Measurements from ENCODE around the gene CIROP. TPM values are rescaled to one million over a fixed set of nuclear protein-coding genes. Genes with fewer than 3 reads are reported as not detected.
A peak's percentile ranks its signal among the peaks of the same experiment; 100 is the strongest.

CIROP gene
- total and polyA plus RNA-seq, 9 of the 15 experiments (the other 6 are each of a cell fraction or from before 2014, with no cell fraction given): not detected

GRCh38 chr14:23137192-23137812 is 32.5 kb upstream of the CIROP start (continued):
- TF ChIP-seq KAT7 (CRISPR knock-in tag; IDR thresholded peaks at IDR 0.05; ENCODE audit: borderline replicate concordance): no peak
- TF ChIP-seq TEAD2 (tag; IDR thresholded peaks at IDR 0.05): no peak

GRCh38 chr14:23136566-23137133 is 31.9 kb upstream of the CIROP start:
- H3K9ac ChIP-seq (ENCODE audit: insufficient read depth in 1 of 2, low read depth in 2 of 2, low read length in 2 of 2): peak overlapping the region in 1 of 2 experiments; percentile 78; a peak in 2 of 4 replicates
- peak; percentile 76 for TF ChIP-seq ZBTB33 (CRISPR knock-in tag; IDR thresholded peaks at IDR 0.05)
- TF ChIP-seq NCOA2 (IDR thresholded peaks at IDR 0.05; ENCODE audit: partially characterized antibody in 2 of 2): no peak
- no peak for TF ChIP-seq ZFP91 (CRISPR knock-in tag; IDR thresholded peaks at IDR 0.05)
- TF ChIP-seq SFPQ (IDR thresholded peaks at IDR 0.05; ENCODE audit: low read depth, low read length): no peak
- FAIRE-seq: no peak
- 83% methylated on average over 16 of the region's 16 CpGs for WGBS (ENCODE audit: insufficient coverage, low coverage, missing lambda C conversion rate)
- ATAC-seq: peak; percentile 42
- peak overlapping the region; percentile 22 for H2AFZ ChIP-seq (ENCODE audit: low read depth, low read length)
- no peak for DNase-seq (ENCODE audit: extremely low read depth in 1 of 4, low spot score in 3 of 4)
- H3K36me3 ChIP-seq (ENCODE audit: control insufficient read depth, insufficient read depth, low read length): peaks cover 9% of the 10 kb centered on the region; the same call in 1 of the 3 replicates
- ChIA-PET POLR2A (interaction anchor here (0.6 to 1.3 kb wide), 2 partner anchors 19 to 22 kb away, joined by 3 read pairs; no protein-coding TSS in a partner anchor), CTCF (ENCODE audit: low intra/inter-chr PET ratio) (no interaction called here)
- H3K9me1 ChIP-seq (ENCODE audit: control insufficient read depth, insufficient read depth, low read length): no peaks in the 10 kb centered on the region
- no peaks in the 10 kb centered on the region for H3K79me2 ChIP-seq (ENCODE audit: control insufficient read depth, insufficient read depth, low read length)
- H3K9me3 ChIP-seq (replicated peaks; ENCODE audit: control insufficient read depth, insufficient read depth, low read depth, low read length): no peaks in the 10 kb centered on the region
- no peaks in the 10 kb centered on the region for H3K27me3 ChIP-seq (ENCODE audit: control insufficient read depth in 2 of 2, insufficient read depth in 2 of 2, low read length in 2 of 2)
- H3K27ac ChIP-seq (ENCODE audit: extremely low read depth, low read depth, low read length): no peak overlapping the region
- H3K4me3 ChIP-seq: no peak overlapping the region
- in situ Hi-C loops (cut with MboI) (no loop called here), intact Hi-C loops (cut with micrococcal nuclease) (no loop called here)
- H4K20me1 ChIP-seq (replicated peaks; ENCODE audit: control insufficient read depth, insufficient read depth, low read length): no peaks in the 10 kb centered on the region
- peaks cover 15 to 23% of the 10 kb centered on the region in 2 experiments; a peak in 4 of 5 replicates for H3K4me1 ChIP-seq (replicated peaks in 1 of 2; ENCODE audit: control insufficient read depth in 2 of 2, insufficient read depth in 2 of 2, low read length in 2 of 2)
- H3K4me2 ChIP-seq (ENCODE audit: insufficient read depth, low read length): no peak overlapping the region
- BruUV-seq (replicated peaks): no TSS peak

Measured in K562 (cell line).